GM23338 (cell line): Measurements from ENCODE around the gene TSPAN10. TPM values are rescaled to one million over a fixed set of nuclear protein-coding genes. Genes with fewer than 3 reads are reported as not detected.

Experiments
- ATAC-seq: fragments of 200-7000 bp; cut with Tn5 transposase; 3 replicates; pipeline ENCODE4 v1.9.1; 2020
- DNase-seq: peaks from one replicate; pipeline ENCODE4 v3.0.0-alpha.2; 2015; ENCODE audit warnings: low spot score
- H2AFZ ChIP-seq: fragments of 200-600 bp; sonication (generic); 2 replicates; pipeline ENCODE4 v1.8.0; 2016; ENCODE audit warnings: antibody characterized with exemption, mild to moderate bottlenecking, moderate library complexity
- H3F3A ChIP-seq: fragments of 200-600 bp; sonication (generic); replicated peaks from 2 replicates; pipeline ENCODE4 v1.8.0; 2017; ENCODE audit warnings: antibody characterized with exemption, mixed run types, low read depth
- H3K27ac ChIP-seq: fragments of 200-600 bp; sonication (generic); 2 replicates; pipeline ENCODE4 v1.6.1; 2016; ENCODE audit warnings: low read depth
- H3K27me3 ChIP-seq: fragments of 200-600 bp; sonication (generic); 2 replicates; pipeline ENCODE4 v1.8.0; 2016; ENCODE audit warnings: mild to moderate bottlenecking, mixed run types, moderate library complexity; ENCODE audit not compliant: insufficient read depth
- H3K36me3 ChIP-seq: fragments of 200-600 bp; sonication (generic); 2 replicates; pipeline ENCODE4 v1.8.0; 2016; ENCODE audit warnings: mild to moderate bottlenecking; ENCODE audit not compliant: insufficient read depth
- H3K4me1 ChIP-seq: fragments of 200-600 bp; sonication (generic); 2 replicates; pipeline ENCODE4 v1.8.0; 2016; ENCODE audit warnings: mild to moderate bottlenecking, moderate library complexity; ENCODE audit not compliant: insufficient read depth
- H3K4me2 ChIP-seq: fragments of 200-600 bp; sonication (generic); 2 replicates; pipeline ENCODE4 v1.7.1; 2017; ENCODE audit warnings: mixed run types
- H3K4me3 ChIP-seq: fragments of 200-600 bp; sonication (generic); 2 replicates; pipeline ENCODE4 v1.6.1; 2016; ENCODE audit warnings: mixed run types
- H3K79me2 ChIP-seq: fragments of 200-600 bp; sonication (generic); replicated peaks from 2 replicates; pipeline ENCODE4 v1.8.0; 2017; ENCODE audit warnings: mild to moderate bottlenecking; ENCODE audit not compliant: insufficient read depth
- H3K9me2 ChIP-seq: fragments of 200-600 bp; sonication (generic); 2 replicates; pipeline ENCODE4 v1.8.0; 2017; ENCODE audit not compliant: insufficient read depth
- H4K20me1 ChIP-seq: fragments of 200-600 bp; sonication (generic); replicated peaks from 2 replicates; pipeline ENCODE4 v1.8.0; 2017; ENCODE audit warnings: mild to moderate bottlenecking; ENCODE audit not compliant: insufficient read depth
- H3K27ac Mint-ChIP-seq: 2 replicates; pipeline ENCODE4 v1.8.0; 2020; ENCODE audit warnings: inconsistent platforms, mild to moderate bottlenecking, moderate library complexity, mixed read lengths
- H3K27me3 Mint-ChIP-seq: 3 replicates; pipeline ENCODE4 v1.8.0; 2022; ENCODE audit warnings: low read depth, mild to moderate bottlenecking, moderate library complexity, mixed read lengths, inconsistent platforms; ENCODE audit not compliant: insufficient read depth, poor library complexity
- H3K36me3 Mint-ChIP-seq: 3 replicates; pipeline ENCODE4 v1.8.0; 2021; ENCODE audit warnings: low read depth, mild to moderate bottlenecking, inconsistent platforms, moderate library complexity, mixed read lengths
- H3K4me1 Mint-ChIP-seq: 3 replicates; pipeline ENCODE4 v1.8.0; 2020; ENCODE audit warnings: mild to moderate bottlenecking, inconsistent platforms, mixed read lengths
- H3K4me3 Mint-ChIP-seq: 3 replicates; pipeline ENCODE4 v1.8.0; 2021; ENCODE audit warnings: moderate library complexity, mild to moderate bottlenecking, inconsistent platforms, mixed read lengths
- H3K9me3 Mint-ChIP-seq: 3 replicates; pipeline ENCODE4 v1.8.0; 2020; ENCODE audit warnings: moderate library complexity, mild to moderate bottlenecking, inconsistent platforms, mixed read lengths
- CREB1 ChIP-seq: fragments of 250-450 bp; sonication (Bioruptor Pico); IDR thresholded peaks from 2 replicates; pipeline ENCODE4 v1.5.0; 2020; ENCODE audit warnings: low read depth, mild to moderate bottlenecking, moderate library complexity
- ETS1 ChIP-seq: IDR thresholded peaks from 2 replicates; pipeline ENCODE4 v1.6.1; 2016; ENCODE audit warnings: antibody characterized with exemption
- EZH2 ChIP-seq: fragments of 200-600 bp; sonication (generic); IDR thresholded peaks from one replicate; pipeline ENCODE4 v1.8.0; 2017; ENCODE audit warnings: antibody characterized with exemption, mild to moderate bottlenecking, low read depth; ENCODE audit not compliant: unreplicated experiment
- EZH2phosphoT487 ChIP-seq: fragments of 200-600 bp; sonication (generic); IDR thresholded peaks from one replicate; pipeline ENCODE4 v1.8.1; 2018; ENCODE audit warnings: antibody characterized with exemption; ENCODE audit not compliant: unreplicated experiment
- JUNB ChIP-seq: IDR thresholded peaks from one replicate; pipeline ENCODE4 v1.6.1; 2016; ENCODE audit warnings: antibody characterized with exemption; ENCODE audit not compliant: unreplicated experiment
- NANOG ChIP-seq: IDR thresholded peaks from 2 replicates; pipeline ENCODE4 v1.6.1; 2016; ENCODE audit warnings: antibody characterized with exemption, borderline replicate concordance
- POLR2AphosphoS5 ChIP-seq: IDR thresholded peaks from 2 replicates; pipeline ENCODE4 v1.6.1; 2016; ENCODE audit warnings: antibody characterized with exemption, low read depth
- REST ChIP-seq: IDR thresholded peaks from one replicate; pipeline ENCODE4 v1.6.1; 2018; ENCODE audit warnings: antibody characterized with exemption; ENCODE audit not compliant: unreplicated experiment
- STAT1 ChIP-seq: IDR thresholded peaks from one replicate; pipeline ENCODE4 v1.6.1; 2016; ENCODE audit warnings: antibody characterized with exemption; ENCODE audit not compliant: unreplicated experiment
- ZNF114 ChIP-seq: fragments of 250-450 bp; sonication (Bioruptor Pico); IDR thresholded peaks from 2 replicates; pipeline ENCODE4 v1.5.0; 2020; ENCODE audit warnings: mild to moderate bottlenecking, moderate library complexity
- ZNF331 ChIP-seq: fragments of 250-450 bp; sonication (Bioruptor Pico); IDR thresholded peaks from 2 replicates; pipeline ENCODE4 v1.5.0; 2020; ENCODE audit warnings: low read depth, mild to moderate bottlenecking, moderate library complexity
- ZNF462 ChIP-seq: fragments of 250-450 bp; sonication (Bioruptor Pico); IDR thresholded peaks from 2 replicates; pipeline ENCODE4 v1.5.0; 2020; ENCODE audit warnings: mild to moderate bottlenecking, moderate library complexity
- polyA plus RNA-seq: library from polyadenylated mRNA; unstranded; fragments of >200 nt; fragmentation: Nextera tagmentation; extraction: Ambion mirVana; gene quantifications from 2 replicates; pipeline ENCODE4 v1.2.1, GENCODE V29; 2016
- total RNA-seq: library from RNA; depleted of rRNA; stranded (reverse); fragments of >200 nt; shearing (Covaris generic); gene quantifications from 2 replicates; pipeline ENCODE4 v1.2.3, GENCODE V29; 2014
- TF ChIP-seq, protein P1 (sequence below), 2 experiments: fragments of 200-600 bp in 1 of 2; sonication (generic) in 1 of 2; conservative IDR thresholded peaks; 2 replicates each; pipeline versions ENCODE4 v1.5.1 to v1.6.1; 2016 to 2017; ENCODE audit warnings: antibody characterized with exemption in 2 of 2, low read depth in 2 of 2, mild to moderate bottlenecking in 2 of 2, moderate library complexity in 1 of 2

TSPAN10 gene
- total and polyA plus RNA-seq, 2 experiments from 2014 or later: 0.66 to 1.2 TPM

- TF ChIP-seq ZNF462 (CRISPR knock-in tag) (no peak), REST (no peak), ETS1 (no peak), POLR2AphosphoS5 (no peak), EZH2phosphoT487 (no peak), ZNF331 (CRISPR knock-in tag) (no peak), CREB1 (CRISPR knock-in tag) (no peak), NANOG (no peak), JUNB (no peak), STAT1 (no peak), ZNF114 (CRISPR knock-in tag) (no peak), EZH2 (no peak)
- TF ChIP-seq, protein P1, sequence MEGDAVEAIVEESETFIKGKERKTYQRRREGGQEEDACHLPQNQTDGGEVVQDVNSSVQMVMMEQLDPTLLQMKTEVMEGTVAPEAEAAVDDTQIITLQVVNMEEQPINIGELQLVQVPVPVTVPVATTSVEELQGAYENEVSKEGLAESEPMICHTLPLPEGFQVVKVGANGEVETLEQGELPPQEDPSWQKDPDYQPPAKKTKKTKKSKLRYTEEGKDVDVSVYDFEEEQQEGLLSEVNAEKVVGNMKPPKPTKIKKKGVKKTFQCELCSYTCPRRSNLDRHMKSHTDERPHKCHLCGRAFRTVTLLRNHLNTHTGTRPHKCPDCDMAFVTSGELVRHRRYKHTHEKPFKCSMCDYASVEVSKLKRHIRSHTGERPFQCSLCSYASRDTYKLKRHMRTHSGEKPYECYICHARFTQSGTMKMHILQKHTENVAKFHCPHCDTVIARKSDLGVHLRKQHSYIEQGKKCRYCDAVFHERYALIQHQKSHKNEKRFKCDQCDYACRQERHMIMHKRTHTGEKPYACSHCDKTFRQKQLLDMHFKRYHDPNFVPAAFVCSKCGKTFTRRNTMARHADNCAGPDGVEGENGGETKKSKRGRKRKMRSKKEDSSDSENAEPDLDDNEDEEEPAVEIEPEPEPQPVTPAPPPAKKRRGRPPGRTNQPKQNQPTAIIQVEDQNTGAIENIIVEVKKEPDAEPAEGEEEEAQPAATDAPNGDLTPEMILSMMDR (conservative IDR thresholded peaks at IDR 0.05; ENCODE audit: low read depth in 2 of 2): no peak
- H3K4me1 ChIP-seq: no peaks in the 10 kb centered on the region
- H3F3A ChIP-seq: peaks cover 22% of the 10 kb centered on the region
- DNase-seq (no peak), ATAC-seq (no peak)
- no peak overlapping the region for H3K4me3 ChIP-seq
- H3K9me2 ChIP-seq: no peaks in the 10 kb centered on the region
- peaks cover 19% of the 10 kb centered on the region for H3K79me2 ChIP-seq
- H4K20me1 ChIP-seq: peaks cover 9% of the 10 kb centered on the region
- H2AFZ ChIP-seq: no peak overlapping the region
- Mint-ChIP-seq H3K27me3 (peaks cover 25% of the 10 kb centered on the region), H3K9me3 (no peaks in the 10 kb centered on the region), H3K4me3 (no peak overlapping the region), H3K4me1 (peaks cover 10% of the 10 kb centered on the region), H3K27ac (no peak overlapping the region), H3K36me3 (peaks cover 68% of the 10 kb centered on the region)
- no peak overlapping the region for H3K27ac ChIP-seq
- H3K27me3 ChIP-seq: no peaks in the 10 kb centered on the region
- H3K36me3 ChIP-seq: peaks cover 24% of the 10 kb centered on the region
- H3K4me2 ChIP-seq: no peak overlapping the region
Measured at GRCh38 chr17:81672954-81673353, 36.0 kb downstream of the TSPAN10 start.
